ES-I3 (cell line): Measurements from ENCODE around the gene WDR33.
"Not testable (repeated sequence)": the region's sequence is repeated elsewhere in the genome, so short reads cannot be mapped to it uniquely, and the experiment has no call there.

Experiments
- H3K36me3 ChIP-seq: 2 replicates; pipeline ENCODE4 v1.6.1; 2013; ENCODE audit warnings: mild to moderate bottlenecking, low read length, control low read depth, moderate library complexity; ENCODE audit not compliant: insufficient read depth
- H3K4me1 ChIP-seq: 2 replicates; pipeline ENCODE4 v1.6.1; 2013; ENCODE audit warnings: mild to moderate bottlenecking, control low read depth, low read length; ENCODE audit not compliant: insufficient read depth
- H3K9ac ChIP-seq: 2 replicates; pipeline ENCODE4 v1.6.1; 2013; ENCODE audit warnings: low read depth, mild to moderate bottlenecking, low read length, moderate library complexity
- H3K9me3 ChIP-seq: 2 replicates; pipeline ENCODE4 v1.6.1; 2013; ENCODE audit warnings: mild to moderate bottlenecking, low read length, moderate library complexity; ENCODE audit not compliant: control insufficient read depth, insufficient read depth

Gene WDR33

GRCh38 chr2:127820080-127820668 lies 9.2 kb upstream of the WDR33 start:
- Histone ChIP-seq H3K4me1 (no peaks in the 10 kb centered on the region), H3K9ac (no peak overlapping the region), H3K9me3 (peaks cover 11% of the 10 kb centered on the region), H3K36me3 (no peaks in the 10 kb centered on the region)

- peaks cover 11% of the 10 kb centered on the region for H3K9me3 ChIP-seq
- no peaks in the 10 kb centered on the region for H3K4me1 ChIP-seq
- no peaks in the 10 kb centered on the region for H3K36me3 ChIP-seq
- H3K9ac ChIP-seq: no peak overlapping the region
These were observed 7.9 kb upstream of the WDR33 start for GRCh38 chr2:127818794-127819425.

- Histone ChIP-seq H3K9ac (no peak overlapping the region), H3K36me3 (no peaks in the 10 kb centered on the region), H3K4me1 (no peaks in the 10 kb centered on the region), H3K9me3 (peaks cover 11% of the 10 kb centered on the region)
These were observed 7.3 kb upstream of the WDR33 start for GRCh38 chr2:127818241-127818640.

GRCh38 chr2:127814677-127815076 lies 3.7 kb upstream of the WDR33 start:
- Histone ChIP-seq H3K4me1 (no peaks in the 10 kb centered on the region; the same call in 1 of the 2 replicates), H3K36me3 (no peaks in the 10 kb centered on the region), H3K9me3 (no peaks in the 10 kb centered on the region), H3K9ac (no peak overlapping the region)

- not testable (repeated sequence) for H3K4me1 ChIP-seq, H3K36me3 ChIP-seq, H3K9ac ChIP-seq, H3K9me3 ChIP-seq
These were observed 1.5 kb upstream of the WDR33 start for GRCh38 chr2:127812441-127812840.

- Histone ChIP-seq H3K4me1 (peaks cover 3% of the 10 kb centered on the region), H3K9me3 (no peaks in the 10 kb centered on the region), H3K36me3 (no peaks in the 10 kb centered on the region), H3K9ac (peak overlapping the region; percentile 98)
These were observed 688 bp upstream of the WDR33 start for GRCh38 chr2:127811397-127812321.

- Histone ChIP-seq H3K4me1 (peaks cover 3% of the 10 kb centered on the region), H3K36me3 (no peaks in the 10 kb centered on the region), H3K9me3 (no peaks in the 10 kb centered on the region), H3K9ac (peak overlapping the region; percentile 98)
These were observed 784 bp downstream of the WDR33 start for GRCh38 chr2:127810156-127810618.

- Histone ChIP-seq H3K4me1 (peaks cover 3% of the 10 kb centered on the region), H3K9me3 (no peaks in the 10 kb centered on the region), H3K36me3 (no peaks in the 10 kb centered on the region), H3K9ac (no peak overlapping the region)
These were observed 3.2 kb downstream of the WDR33 start for GRCh38 chr2:127807678-127808353.

GRCh38 chr2:127806860-127807259 lies 4.1 kb downstream of the WDR33 start:
- H3K4me1 ChIP-seq: not testable (repeated sequence)

GRCh38 chr2:127805491-127805890 lies 5.5 kb downstream of the WDR33 start:
- Histone ChIP-seq H3K4me1 (peaks cover 3% of the 10 kb centered on the region; the same call in 1 of the 2 replicates), H3K36me3 (no peaks in the 10 kb centered on the region), H3K9ac (no peak overlapping the region), H3K9me3 (no peaks in the 10 kb centered on the region)

More at GRCh38 chr2:127806860-127807259, 4.1 kb downstream of the WDR33 start:
- not testable (repeated sequence) for H3K9ac ChIP-seq, H3K9me3 ChIP-seq, H3K36me3 ChIP-seq

- Histone ChIP-seq H3K9ac (no peak overlapping the region), H3K4me1 (no peaks in the 10 kb centered on the region), H3K36me3 (no peaks in the 10 kb centered on the region), H3K9me3 (no peaks in the 10 kb centered on the region)
These were observed 11.0 kb downstream of the WDR33 start for GRCh38 chr2:127799926-127800325.

- no peaks in the 10 kb centered on the region for H3K9me3 ChIP-seq
- no peaks in the 10 kb centered on the region for H3K4me1 ChIP-seq
- H3K9ac ChIP-seq: no peak overlapping the region
- no peaks in the 10 kb centered on the region for H3K36me3 ChIP-seq
These were observed 14.6 kb downstream of the WDR33 start for GRCh38 chr2:127796389-127796788.

- not testable (repeated sequence) for H3K9ac ChIP-seq, H3K9me3 ChIP-seq, H3K36me3 ChIP-seq, H3K4me1 ChIP-seq
These were observed 16.1 kb downstream of the WDR33 start for GRCh38 chr2:127794901-127795300.

GRCh38 chr2:127792805-127793204 lies 18.2 kb downstream of the WDR33 start:
- H3K4me1 ChIP-seq: no peaks in the 10 kb centered on the region
- H3K9ac ChIP-seq: no peak overlapping the region
- no peaks in the 10 kb centered on the region for H3K36me3 ChIP-seq
- peaks cover 9% of the 10 kb centered on the region; the same call in 1 of the 2 replicates for H3K9me3 ChIP-seq
